Neural progenitor cell (in vitro differentiated cells): Measurements from ENCODE around the gene KCNIP1. TPM values are rescaled to one million over a fixed set of nuclear protein-coding genes. Genes with fewer than 3 reads are reported as not detected.

Source experiments
- DNase-seq: peaks from one replicate; pipeline ENCODE4 v3.0.0-alpha.2; 2016; ENCODE audit warnings: low spot score
- H2AFZ ChIP-seq: fragments of 200-600 bp; sonication (generic); replicated peaks from 2 replicates; pipeline ENCODE4 v1.6.1; 2016; ENCODE audit warnings: antibody characterized with exemption
- H3F3A ChIP-seq: fragments of 200-600 bp; sonication (generic); 2 replicates; pipeline ENCODE4 v1.6.1; 2016; ENCODE audit warnings: antibody characterized with exemption, low read depth
- H3K27ac ChIP-seq: fragments of 200-600 bp; sonication (generic); 2 replicates; pipeline ENCODE4 v1.5.1; 2016; ENCODE audit warnings: mild to moderate bottlenecking
- H3K27me3 ChIP-seq: fragments of 200-600 bp; sonication (generic); 2 replicates; pipeline ENCODE4 v1.6.1; 2016; ENCODE audit warnings: mild to moderate bottlenecking, moderate library complexity
- H3K36me3 ChIP-seq: fragments of 200-600 bp; sonication (generic); 2 replicates; pipeline ENCODE4 v1.5.1; 2016
- H3K4me1 ChIP-seq: fragments of 200-600 bp; sonication (generic); 2 replicates; pipeline ENCODE4 v1.6.1; 2016; ENCODE audit warnings: mixed run types
- H3K4me2 ChIP-seq: fragments of 200-600 bp; sonication (generic); 2 replicates; pipeline ENCODE4 v1.6.1; 2016
- H3K4me3 ChIP-seq: fragments of 200-600 bp; sonication (generic); 2 replicates; pipeline ENCODE4 v1.5.1; 2016
- H3K79me2 ChIP-seq: fragments of 200-600 bp; sonication (generic); 2 replicates; pipeline ENCODE4 v1.6.1; 2016; ENCODE audit warnings: low read depth
- H3K9ac ChIP-seq: fragments of 200-600 bp; sonication (generic); 2 replicates; pipeline ENCODE4 v1.6.1; 2016
- H3K9me3 ChIP-seq: fragments of 200-600 bp; sonication (generic); 2 replicates; pipeline ENCODE4 v1.5.1; 2016; ENCODE audit warnings: low read depth
- H4K20me1 ChIP-seq: fragments of 200-600 bp; sonication (generic); 2 replicates; pipeline ENCODE4 v1.6.1; 2016; ENCODE audit warnings: low read depth
- H3K27ac Mint-ChIP-seq: 3 replicates; pipeline ENCODE4 v1.8.0; 2021; ENCODE audit warnings: mixed read lengths
- H3K27me3 Mint-ChIP-seq: 2 replicates; pipeline ENCODE4 v1.8.0; 2022; ENCODE audit warnings: low read depth, mild to moderate bottlenecking, inconsistent platforms, moderate library complexity, mixed read lengths; ENCODE audit not compliant: insufficient read depth
- H3K36me3 Mint-ChIP-seq: 3 replicates; pipeline ENCODE4 v1.8.0; 2021; ENCODE audit warnings: mixed read lengths
- H3K4me1 Mint-ChIP-seq: 3 replicates; pipeline ENCODE4 v1.8.0; 2021; ENCODE audit warnings: mixed read lengths
- H3K4me3 Mint-ChIP-seq: 3 replicates; pipeline ENCODE4 v1.8.0; 2021; ENCODE audit warnings: mild to moderate bottlenecking, moderate library complexity, mixed read lengths
- H3K9me3 Mint-ChIP-seq: 3 replicates; pipeline ENCODE4 v1.8.0; 2020; ENCODE audit warnings: mixed read lengths
- CTCF ChIP-seq: fragments of 200-600 bp; sonication (generic); IDR thresholded peaks from 2 replicates; pipeline ENCODE4 v1.5.1; 2017; ENCODE audit warnings: antibody characterized with exemption, mild to moderate bottlenecking
- EZH2 ChIP-seq: fragments of 200-600 bp; sonication (generic); IDR thresholded peaks from 2 replicates; pipeline ENCODE4 v1.6.1; 2017; ENCODE audit warnings: antibody characterized with exemption, mild to moderate bottlenecking, moderate library complexity
- EZH2phosphoT487 ChIP-seq: fragments of 200-600 bp; sonication (generic); IDR thresholded peaks from 2 replicates; pipeline ENCODE4 v1.6.1; 2017; ENCODE audit warnings: antibody characterized with exemption
- total RNA-seq: library from RNA; depleted of rRNA; stranded (reverse); fragments of >200 nt; gene quantifications from 2 replicates; pipeline ENCODE4 v1.2.3, GENCODE V29; 2015; ENCODE audit warnings: low replicate concordance

The KCNIP1 gene
- total RNA-seq, 1 donor from 2014 or later: 2.8 TPM

- H3K4me3 ChIP-seq: no peak overlapping the region
- TF ChIP-seq EZH2phosphoT487: no peak
- no peak for TF ChIP-seq CTCF
- no peak for TF ChIP-seq EZH2
- H3K27me3 Mint-ChIP-seq: peaks cover 4% of the 10 kb centered on the region
- no peaks in the 10 kb centered on the region for H4K20me1 ChIP-seq
- no peak for DNase-seq
- no peaks in the 10 kb centered on the region for H3K9me3 Mint-ChIP-seq
- no peaks in the 10 kb centered on the region for H3K36me3 Mint-ChIP-seq
- H3K4me2 ChIP-seq: no peak overlapping the region
- H3K4me1 ChIP-seq: no peaks in the 10 kb centered on the region
- H3K27ac ChIP-seq: no peak overlapping the region
- H3K4me3 Mint-ChIP-seq: no peak overlapping the region
- H3K4me1 Mint-ChIP-seq: no peaks in the 10 kb centered on the region
- no peak overlapping the region for H3K27ac Mint-ChIP-seq
- H3K36me3 ChIP-seq: no peaks in the 10 kb centered on the region
- no peak overlapping the region for H3K9ac ChIP-seq
- H3F3A ChIP-seq: no peaks in the 10 kb centered on the region
- H3K79me2 ChIP-seq: no peaks in the 10 kb centered on the region
- no peaks in the 10 kb centered on the region for H3K9me3 ChIP-seq
- no peak overlapping the region for H2AFZ ChIP-seq
- no peaks in the 10 kb centered on the region for H3K27me3 ChIP-seq
Observed at GRCh38 chr5:170466553-170466952, 37.3 kb upstream of the KCNIP1 start.

GRCh38 chr5:170466988-170467707, 36.7 kb upstream of the KCNIP1 start:
- H2AFZ ChIP-seq: no peak overlapping the region
- H3K36me3 Mint-ChIP-seq: no peaks in the 10 kb centered on the region
- no peaks in the 10 kb centered on the region for H3F3A ChIP-seq

GRCh38 chr5:170468633-170469285, 35.1 kb upstream of the KCNIP1 start:
- no peak overlapping the region for H3K4me2 ChIP-seq
- H4K20me1 ChIP-seq: no peaks in the 10 kb centered on the region
- peaks cover 7% of the 10 kb centered on the region for H3K27me3 Mint-ChIP-seq
- H3K27me3 ChIP-seq: no peaks in the 10 kb centered on the region
- no peak overlapping the region for H3K4me3 ChIP-seq
- no peak overlapping the region for H3K27ac ChIP-seq
- no peaks in the 10 kb centered on the region for H3K79me2 ChIP-seq
- no peak for DNase-seq
- no peak overlapping the region for H3K4me3 Mint-ChIP-seq
- H3K27ac Mint-ChIP-seq: no peak overlapping the region
- no peaks in the 10 kb centered on the region for H3K4me1 Mint-ChIP-seq
- H3K36me3 ChIP-seq: no peaks in the 10 kb centered on the region
- H3K9ac ChIP-seq: no peak overlapping the region
- TF ChIP-seq EZH2 (no peak), EZH2phosphoT487 (no peak), CTCF (no peak)
- H3K36me3 Mint-ChIP-seq: no peaks in the 10 kb centered on the region
- no peaks in the 10 kb centered on the region for H3F3A ChIP-seq
- no peaks in the 10 kb centered on the region for H3K9me3 Mint-ChIP-seq
- H3K9me3 ChIP-seq: no peaks in the 10 kb centered on the region
- H2AFZ ChIP-seq: no peak overlapping the region
- no peaks in the 10 kb centered on the region for H3K4me1 ChIP-seq

More at GRCh38 chr5:170466988-170467707, 36.7 kb upstream of the KCNIP1 start:
- peaks cover 5% of the 10 kb centered on the region for H3K27me3 Mint-ChIP-seq
- Histone ChIP-seq H3K4me3 (no peak overlapping the region), H4K20me1 (no peaks in the 10 kb centered on the region), H3K9me3 (no peaks in the 10 kb centered on the region), H3K27me3 (no peaks in the 10 kb centered on the region), H3K79me2 (no peaks in the 10 kb centered on the region), H3K4me1 (no peaks in the 10 kb centered on the region), H3K4me2 (no peak overlapping the region), H3K36me3 (no peaks in the 10 kb centered on the region), H3K27ac (no peak overlapping the region), H3K9ac (no peak overlapping the region)
- H3K9me3 Mint-ChIP-seq: no peaks in the 10 kb centered on the region
- H3K4me3 Mint-ChIP-seq: no peak overlapping the region
- H3K27ac Mint-ChIP-seq: no peak overlapping the region
- TF ChIP-seq EZH2phosphoT487 (no peak), CTCF (no peak), EZH2 (no peak)
- H3K4me1 Mint-ChIP-seq: no peaks in the 10 kb centered on the region
- DNase-seq: no peak
